GM06990 (cell line): ENCODE results near the gene CD300LD.
"Not testable (repeated sequence)": the region's sequence is repeated elsewhere in the genome, so short reads cannot be mapped to it uniquely, and the experiment has no call there.

Experiments
- DNase-seq: peaks from one replicate; pipeline ENCODE4 v3.0.0-alpha.2; 2011; ENCODE audit not compliant: insufficient read length; ENCODE audit errors: extremely low read depth
- H3K27me3 ChIP-seq: replicated peaks from 2 replicates; pipeline ENCODE4 v1.6.0; 2011; ENCODE audit warnings: low read length; ENCODE audit not compliant: control insufficient read depth, insufficient read depth
- H3K36me3 ChIP-seq: 2 replicates; pipeline ENCODE4 v1.5.1; 2011; ENCODE audit warnings: low read length; ENCODE audit not compliant: control insufficient read depth, insufficient read depth
- H3K4me3 ChIP-seq: replicated peaks from 2 replicates; pipeline ENCODE4 v1.5.1; 2011; ENCODE audit warnings: low read depth, mild to moderate bottlenecking, control low read depth, low read length
- TF ChIP-seq, protein P1 (sequence below): IDR thresholded peaks from 2 replicates; pipeline ENCODE4 v1.5.1; 2011; ENCODE audit warnings: low read length, control low read depth, mild to moderate bottlenecking, inconsistent platforms; ENCODE audit not compliant: insufficient read depth, poor library complexity, severe bottlenecking

CD300LD gene

DNA sequence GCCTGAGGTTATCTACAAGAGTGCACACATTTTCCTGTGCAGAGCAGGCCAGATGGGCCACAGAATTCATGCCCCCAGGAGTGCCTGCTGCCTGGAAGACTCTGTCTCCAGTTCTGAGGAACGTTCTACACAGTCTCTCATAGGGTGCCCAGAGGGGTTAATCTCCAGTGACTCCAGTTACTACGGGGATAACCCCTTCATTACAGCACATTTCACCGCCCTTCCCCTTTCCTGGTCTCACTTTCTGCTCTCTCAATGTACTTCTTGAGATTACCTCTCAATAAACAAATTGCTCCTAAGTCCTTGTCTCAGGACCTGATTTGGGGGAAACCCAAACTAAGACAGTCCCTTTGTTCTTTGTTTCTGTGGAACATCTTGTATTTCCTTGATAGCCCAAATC, 30.5 kb downstream of the CD300LD start:
- Histone ChIP-seq H3K4me3 (no peak overlapping the region), H3K36me3 (no peaks in the 10 kb centered on the region), H3K27me3 (peaks cover 2% of the 10 kb centered on the region)
- TF ChIP-seq, protein P1, sequence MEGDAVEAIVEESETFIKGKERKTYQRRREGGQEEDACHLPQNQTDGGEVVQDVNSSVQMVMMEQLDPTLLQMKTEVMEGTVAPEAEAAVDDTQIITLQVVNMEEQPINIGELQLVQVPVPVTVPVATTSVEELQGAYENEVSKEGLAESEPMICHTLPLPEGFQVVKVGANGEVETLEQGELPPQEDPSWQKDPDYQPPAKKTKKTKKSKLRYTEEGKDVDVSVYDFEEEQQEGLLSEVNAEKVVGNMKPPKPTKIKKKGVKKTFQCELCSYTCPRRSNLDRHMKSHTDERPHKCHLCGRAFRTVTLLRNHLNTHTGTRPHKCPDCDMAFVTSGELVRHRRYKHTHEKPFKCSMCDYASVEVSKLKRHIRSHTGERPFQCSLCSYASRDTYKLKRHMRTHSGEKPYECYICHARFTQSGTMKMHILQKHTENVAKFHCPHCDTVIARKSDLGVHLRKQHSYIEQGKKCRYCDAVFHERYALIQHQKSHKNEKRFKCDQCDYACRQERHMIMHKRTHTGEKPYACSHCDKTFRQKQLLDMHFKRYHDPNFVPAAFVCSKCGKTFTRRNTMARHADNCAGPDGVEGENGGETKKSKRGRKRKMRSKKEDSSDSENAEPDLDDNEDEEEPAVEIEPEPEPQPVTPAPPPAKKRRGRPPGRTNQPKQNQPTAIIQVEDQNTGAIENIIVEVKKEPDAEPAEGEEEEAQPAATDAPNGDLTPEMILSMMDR, result no peak
- no peak for DNase-seq

DNA sequence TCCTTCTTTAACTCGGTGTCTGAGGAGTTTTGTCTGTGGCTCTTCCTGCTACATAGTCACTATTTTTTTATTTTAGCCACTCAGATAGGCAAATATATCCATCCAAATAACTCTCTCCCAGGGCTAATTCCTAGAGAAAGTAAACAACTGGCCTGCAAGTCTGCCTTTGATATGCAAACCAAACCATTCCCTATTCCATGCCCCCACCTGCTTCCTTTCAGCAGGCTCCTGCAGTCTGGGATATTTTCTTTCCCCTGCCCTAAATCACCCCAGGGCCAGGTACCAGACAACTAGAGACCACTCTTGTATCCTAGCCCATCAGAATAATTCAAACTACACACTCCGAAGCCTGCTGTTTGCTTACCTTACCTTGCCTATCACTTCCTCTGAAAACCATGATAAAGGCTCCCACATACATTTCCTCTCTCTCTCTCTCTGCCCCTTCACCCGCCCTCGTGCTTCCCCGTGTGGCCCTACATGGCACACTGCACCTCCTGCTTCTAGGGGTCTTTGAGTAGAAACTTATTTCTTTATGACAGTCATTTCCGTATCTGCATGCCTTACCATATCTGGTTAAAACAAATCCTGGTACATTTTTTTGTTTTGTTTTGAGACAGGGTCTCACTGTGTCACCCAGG, 33.1 kb downstream of the CD300LD start:
- H3K36me3 ChIP-seq, result no peaks in the 10 kb centered on the region
- no peak overlapping the region for H3K4me3 ChIP-seq
- H3K27me3 ChIP-seq, result peaks cover 4% of the 10 kb centered on the region
- DNase-seq, result no peak
- TF ChIP-seq, protein P1, result no peak

DNA sequence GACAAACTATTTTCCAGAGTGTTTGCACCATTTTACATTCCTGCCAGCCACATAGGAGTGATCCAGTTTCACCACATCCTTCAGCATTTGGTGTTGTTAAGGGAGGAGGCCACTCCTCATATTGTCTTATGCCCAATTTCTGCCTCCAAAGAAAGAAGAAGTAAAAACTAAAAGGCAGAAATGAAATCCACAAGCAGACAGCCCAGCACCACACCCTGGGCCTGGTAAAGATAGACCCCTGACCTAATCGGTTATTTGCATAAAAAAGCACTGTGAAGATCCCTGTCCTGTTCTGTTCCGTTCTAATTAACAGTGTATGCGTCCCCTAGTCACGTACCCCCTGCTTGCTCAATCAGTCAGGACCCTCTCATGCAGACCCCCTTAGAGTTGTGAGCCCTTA, 33.7 kb downstream of the CD300LD start:
- DNase-seq, H3K27me3 ChIP-seq, H3K36me3 ChIP-seq, H3K4me3 ChIP-seq: not testable (repeated sequence)

DNA sequence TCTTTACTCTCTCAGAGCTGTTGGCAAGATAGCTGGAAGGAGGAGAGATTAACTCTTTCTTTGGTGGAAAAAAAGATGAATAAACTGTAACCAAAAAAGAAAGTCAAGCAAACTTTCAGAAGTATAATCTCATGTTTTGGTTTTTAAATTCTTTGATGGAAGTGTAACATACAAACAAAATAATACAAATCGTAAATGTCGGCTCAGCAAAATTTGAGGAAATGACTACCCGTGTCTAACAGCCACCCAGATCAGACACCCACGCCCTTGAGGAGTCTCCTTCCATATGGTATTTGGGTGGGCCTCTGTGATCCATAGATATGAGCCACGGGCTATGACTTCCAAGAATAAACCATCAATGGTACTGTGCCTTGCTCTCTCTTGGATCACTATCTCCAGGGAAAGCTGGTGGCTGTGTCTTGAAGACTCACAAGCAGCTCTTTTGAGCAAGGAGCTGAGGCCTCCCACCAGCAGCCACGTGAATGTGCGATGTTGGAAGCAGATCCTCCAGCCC, 36.6 kb downstream of the CD300LD start:
- Histone ChIP-seq H3K27me3 (peaks cover 3% of the 10 kb centered on the region), H3K36me3 (no peaks in the 10 kb centered on the region), H3K4me3 (no peak overlapping the region)
- TF ChIP-seq, protein P1, result no peak
- DNase-seq, result no peak

DNA sequence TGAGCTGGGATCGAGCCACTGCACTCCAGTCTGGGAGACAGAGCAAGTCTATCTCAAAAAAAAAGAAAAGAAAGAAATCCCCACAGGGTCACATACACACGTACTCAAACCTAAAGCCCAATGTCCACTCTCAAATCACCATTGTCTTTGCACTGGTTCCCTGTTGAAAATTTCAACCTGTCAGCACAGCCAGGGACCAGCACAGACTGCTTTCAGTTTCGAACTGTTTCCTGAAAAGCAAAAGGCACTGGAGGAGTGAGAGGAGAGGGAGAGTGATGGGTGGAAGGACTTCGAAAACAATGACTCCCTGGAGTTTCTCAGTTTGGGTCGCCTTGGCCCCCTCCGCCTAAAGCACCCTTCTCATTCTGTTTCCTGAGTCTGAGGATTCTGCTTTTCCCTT, 37.2 kb downstream of the CD300LD start:
- no peaks in the 10 kb centered on the region for H3K36me3 ChIP-seq
- TF ChIP-seq, protein P1, result no peak
- no peak for DNase-seq
- H3K27me3 ChIP-seq, result peaks cover 3% of the 10 kb centered on the region
- no peak overlapping the region for H3K4me3 ChIP-seq

DNA sequence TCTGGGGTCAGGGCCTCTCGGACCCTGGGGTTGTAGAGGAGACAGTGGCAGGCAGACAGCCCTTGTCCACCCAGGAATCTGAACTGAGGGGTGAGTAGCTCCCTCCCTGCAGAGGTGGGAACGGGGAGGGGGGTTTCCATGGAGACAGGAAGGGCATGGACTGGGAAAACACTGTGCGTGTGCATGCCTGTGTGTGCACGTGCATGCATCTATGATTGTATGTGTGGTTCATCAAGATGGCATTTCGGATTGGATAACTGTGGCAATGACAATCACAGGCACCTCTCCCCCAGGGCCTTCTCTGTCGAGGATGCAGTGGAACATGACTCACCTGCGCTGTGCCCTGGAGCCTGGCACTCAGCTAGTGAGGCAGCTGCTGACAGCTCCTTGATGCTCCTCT, 40.0 kb downstream of the CD300LD start:
- H3K27me3 ChIP-seq, result peaks cover 3% of the 10 kb centered on the region
- no peak for DNase-seq

More for the DNA sequence above, 40.0 kb downstream of the CD300LD start:
- Histone ChIP-seq H3K36me3 (no peaks in the 10 kb centered on the region), H3K4me3 (no peak overlapping the region)
- TF ChIP-seq, protein P1, result no peak
